NCI-H1436 treated with DMSO at 0.1 percent for 48 hours (cell line): ENCODE measurements around the gene SMC4.
A peak's percentile ranks its signal among the peaks of the same experiment; 100 is the strongest.
"Not testable (repeated sequence)": the region's sequence is repeated elsewhere in the genome, so short reads cannot be mapped to it uniquely, and the experiment has no call there.

Experiments
- DNase-seq: peaks from one replicate; lab custom pipeline; 2025; lab: John Stamatoyannopoulos, UW

The SMC4 gene

GRCh38 chr3:160399125-160400029 is at the start of gene SMC4, which contains the start of gene IFT80:
Gene SMC4 (plus strand): TSS chr3:160399650. CDS start chr3:160400827, 1,177 bp downstream.
Gene IFT80 (minus strand): TSS chr3:160399225. CDS start chr3:160384600, 14,625 bp downstream.
- DNase-seq, result peak; percentile 96

- no peak for DNase-seq
Observed at GRCh38 chr3:160355826-160356225, 43.6 kb upstream of the SMC4 start.

GRCh38 chr3:160362896-160363295 is 36.6 kb upstream of the SMC4 start:
- not testable (repeated sequence) for DNase-seq

GRCh38 chr3:160365869-160366522 is 33.5 kb upstream of the SMC4 start:
- no peak for DNase-seq

GRCh38 chr3:160368804-160369203 is 30.6 kb upstream of the SMC4 start:
- no peak for DNase-seq

- DNase-seq, result no peak
Observed at GRCh38 chr3:160369784-160370183, 29.7 kb upstream of the SMC4 start.

GRCh38 chr3:160370987-160371857 is 28.2 kb upstream of the SMC4 start:
- DNase-seq, result no peak

GRCh38 chr3:160372780-160373179 is 26.7 kb upstream of the SMC4 start:
- DNase-seq, result no peak

- DNase-seq, result no peak
Observed at GRCh38 chr3:160373655-160374054, 25.8 kb upstream of the SMC4 start.

- no peak for DNase-seq
Observed at GRCh38 chr3:160374472-160374871, 25.0 kb upstream of the SMC4 start.

- no peak for DNase-seq
Observed at GRCh38 chr3:160374925-160375324, 24.5 kb upstream of the SMC4 start.

GRCh38 chr3:160376681-160377080 is 22.8 kb upstream of the SMC4 start:
- DNase-seq, result no peak

GRCh38 chr3:160378331-160379109 is 20.9 kb upstream of the SMC4 start:
- DNase-seq, result no peak

GRCh38 chr3:160379628-160380214 is 19.7 kb upstream of the SMC4 start:
- no peak for DNase-seq

- DNase-seq, result no peak
Observed at GRCh38 chr3:160381470-160381869, 18.0 kb upstream of the SMC4 start.

- DNase-seq, result no peak
Observed at GRCh38 chr3:160384639-160385318, 14.7 kb upstream of the SMC4 start.

- DNase-seq, result no peak
Observed at GRCh38 chr3:160390565-160391138, 8.8 kb upstream of the SMC4 start.

GRCh38 chr3:160392798-160393197 is 6.7 kb upstream of the SMC4 start:
- DNase-seq, result no peak

GRCh38 chr3:160393346-160394008 is 6.0 kb upstream of the SMC4 start:
- DNase-seq, result no peak

- no peak for DNase-seq
Observed at GRCh38 chr3:160394009-160394392, 5.4 kb upstream of the SMC4 start.
